Endothelial cell of umbilical vein (primary cell): ENCODE measurements around the gene FBLIM1. TPM values are rescaled to one million over a fixed set of nuclear protein-coding genes. Genes with fewer than 3 reads are reported as not detected.

Source experiments
- BruUV-seq: library from RNA; stranded (reverse); fragments of 400-500 nt; replicated peaks from 2 replicates; lab custom pipeline; 2021; lab: Mats Ljungman, UMichigan
- CTCF ChIA-PET: fragments of 300-600, 350-600 bp; sonication (Branson Sonifier 250); formaldehyde crosslinking; loops from one replicate; lab custom pipeline; 2021; ENCODE audit warnings: antibody characterized with exemption, inconsistent platforms; lab: Charles Lee
- POLR2A ChIA-PET: fragments of 300-600, 350-600 bp; sonication (Branson Sonifier 250); formaldehyde crosslinking; loops from one replicate; lab custom pipeline; 2021; ENCODE audit warnings: antibody characterized with exemption, inconsistent platforms; lab: Charles Lee
- DNase-seq: peaks from one replicate; pipeline ENCODE4 v3.0.0-alpha.2; 2011; ENCODE audit warnings: low read depth, low spot score
- FAIRE-seq: peaks from 2 replicates; lab custom pipeline; 2011; peaks lifted over from hg19 to GRCh38; lab: Jason Lieb, UNC
- H2AFZ ChIP-seq: 2 replicates; pipeline ENCODE4 v1.6.0; 2012; ENCODE audit warnings: low read depth, low read length, control low read depth, inconsistent platforms
- H3K27ac ChIP-seq: 2 replicates; pipeline ENCODE4 v1.5.1; 2011; ENCODE audit warnings: low read depth, mild to moderate bottlenecking, control low read depth, low read length, moderate library complexity; ENCODE audit not compliant: insufficient read depth
- H3K27me3 ChIP-seq, 2 experiments: 2 replicates each; pipeline versions ENCODE4 v1.6.0 to v1.6.1; 2011; ENCODE audit warnings: low read length in 2 of 2, mixed read lengths in 1 of 2; ENCODE audit not compliant: control insufficient read depth in 2 of 2, insufficient read depth in 2 of 2
- H3K36me3 ChIP-seq, 2 experiments: 2 replicates in 1 of 2; 3 replicates in 1 of 2; pipeline ENCODE4 v1.5.1; 2011; ENCODE audit warnings: low read length in 2 of 2, mild to moderate bottlenecking in 1 of 2, moderate library complexity in 1 of 2; ENCODE audit not compliant: control insufficient read depth in 2 of 2, insufficient read depth in 2 of 2; ENCODE audit errors: extremely low read depth in 1 of 2
- H3K4me1 ChIP-seq: 3 replicates; pipeline ENCODE4 v1.5.1; 2011; ENCODE audit warnings: mild to moderate bottlenecking, low read length; ENCODE audit not compliant: control insufficient read depth, insufficient read depth; ENCODE audit errors: extremely low read depth
- H3K4me2 ChIP-seq: 2 replicates; pipeline ENCODE4 v1.6.1; 2011; ENCODE audit warnings: low read length, control low read depth, mixed read lengths; ENCODE audit not compliant: insufficient read depth
- H3K4me3 ChIP-seq, 3 experiments: fragments of 200-600 bp in 1 of 3; sonication (generic), shearing (Covaris generic) in 1 of 3; replicated peaks in 1 of 3; 2 replicates each; pipeline ENCODE4 v1.5.1; 2011 to 2016; ENCODE audit warnings: control low read depth in 3 of 3, low read length in 3 of 3, mild to moderate bottlenecking in 2 of 3, inconsistent platforms in 1 of 3, low read depth in 1 of 3, moderate library complexity in 1 of 3; ENCODE audit not compliant: insufficient read depth in 1 of 3
- H3K79me2 ChIP-seq: 2 replicates; pipeline ENCODE4 v1.6.0; 2012; ENCODE audit warnings: low read length, inconsistent platforms; ENCODE audit not compliant: control insufficient read depth, insufficient read depth
- H3K9ac ChIP-seq: replicated peaks from 2 replicates; pipeline ENCODE3; 2011; ENCODE audit warnings: low read length, control low read depth; ENCODE audit not compliant: insufficient read depth; ENCODE audit errors: extremely low read depth
- H3K9me1 ChIP-seq: replicated peaks from 3 replicates; pipeline ENCODE4 v1.6.0; 2011; ENCODE audit warnings: mild to moderate bottlenecking, low read length; ENCODE audit not compliant: control insufficient read depth, insufficient read depth; ENCODE audit errors: extremely low read depth
- H3K9me3 ChIP-seq: replicated peaks from 2 replicates; pipeline ENCODE4 v1.5.1; 2012; ENCODE audit warnings: low read length, inconsistent platforms; ENCODE audit not compliant: control insufficient read depth, insufficient read depth
- H4K20me1 ChIP-seq: replicated peaks from 2 replicates; pipeline ENCODE3; 2011; ENCODE audit warnings: mild to moderate bottlenecking, low read length; ENCODE audit not compliant: control insufficient read depth, insufficient read depth; ENCODE audit errors: extremely low read depth
- CTCF ChIP-seq, 2 donors: IDR thresholded peaks; 1 replicate in 1 of 2; 2 replicates in 1 of 2; pipeline ENCODE4 v1.5.1; 2011; ENCODE audit warnings: low read length in 2 of 2, mild to moderate bottlenecking in 2 of 2, moderate library complexity in 2 of 2, control low read depth in 1 of 2, inconsistent platforms in 1 of 2, low read depth in 1 of 2; ENCODE audit not compliant: insufficient read depth in 1 of 2; ENCODE audit errors: extremely low read depth in 1 of 2
- FOS ChIP-seq: IDR thresholded peaks from 2 replicates; pipeline ENCODE4 v1.6.1; 2011; ENCODE audit warnings: mild to moderate bottlenecking, low read length, moderate library complexity, borderline replicate concordance; ENCODE audit not compliant: insufficient read depth
- GATA2 ChIP-seq: IDR thresholded peaks from 2 replicates; pipeline ENCODE4 v1.7.0; 2011; ENCODE audit warnings: low read depth, mild to moderate bottlenecking, moderate library complexity, mixed read lengths, low read length; ENCODE audit not compliant: insufficient read length, insufficient read depth
- JUN ChIP-seq: IDR thresholded peaks from 2 replicates; pipeline ENCODE4 v1.6.1; 2011; ENCODE audit warnings: borderline replicate concordance, low read depth; ENCODE audit not compliant: insufficient read length, insufficient read depth
- MAX ChIP-seq: IDR thresholded peaks from 2 replicates; pipeline ENCODE4 v1.6.1; 2011; ENCODE audit not compliant: insufficient read depth, insufficient read length
- POLR2A ChIP-seq: IDR thresholded peaks from 2 replicates; pipeline ENCODE4 v1.6.1; 2012; ENCODE audit warnings: low read depth, mild to moderate bottlenecking, control low read depth, low read length
- POLR2AphosphoS5 ChIP-seq: IDR thresholded peaks from 2 replicates; pipeline ENCODE4 v1.6.1; 2012; ENCODE audit warnings: low read depth, mild to moderate bottlenecking, control low read depth, low read length, moderate library complexity; ENCODE audit not compliant: insufficient read depth
- dilution Hi-C: fragments of 300-500 bp; cut with MboI; formaldehyde crosslinking; loops from one replicate; pipeline ENCODE4 v1.15.0; 2019; ENCODE audit warnings: low sequenced_read_pairs; ENCODE audit not compliant: extremely low pct_ligation_motif_present
- intact Hi-C: fragments of 100-400 bp; cut with micrococcal nuclease; formaldehyde crosslinking; loops from one replicate; pipeline ENCODE4 v1.10.0; 2022
- polyA plus RNA-seq, 4 experiments: library from polyadenylated mRNA; depleted of rRNA in 3 of 4; stranded (reverse) in 3 of 4; unstranded in 1 of 4; fragments of >200 nt; gene quantifications; 2 replicates each; pipeline versions ENCODE4 v1.2.1 to v1.2.3, GENCODE V29; 2011 to 2012; ENCODE audit warnings: missing spikeins in 1 of 4
- total RNA-seq: library from RNA; stranded (reverse); gene quantifications from 2 replicates; pipeline ENCODE4 v1.2.3, GENCODE V29; 2021

Gene FBLIM1
- total and polyA plus RNA-seq, 2 donors (not counting 3 experiments of a cell fraction or from before 2014, with no cell fraction given): 363 to 414 TPM

GRCh38 chr1:15835205-15835740, 76.7 kb downstream of the FBLIM1 start:
- Histone ChIP-seq H2AFZ (no peak overlapping the region), H3K4me3 (peak overlapping the region; percentile 49 to 66 (median 58)), H3K9me3 (no peaks in the 10 kb centered on the region), H4K20me1 (no peaks in the 10 kb centered on the region), H3K9me1 (no peaks in the 10 kb centered on the region), H3K27me3 (no peaks in the 10 kb centered on the region), H3K4me2 (peak overlapping the region; percentile 73), H3K27ac (peak overlapping the region; percentile 95), H3K4me1 (peaks cover 3% of the 10 kb centered on the region), H3K79me2 (peaks cover 8% of the 10 kb centered on the region), H3K9ac (peak overlapping the region; percentile 91), H3K36me3 (no peaks in the 10 kb centered on the region)
- BruUV-seq: TSS peak; percentile 65
- intact Hi-C loops: loop anchor here (1.0 to 2.0 kb wide), 5 partner anchors 12 to 102 kb away; partner anchors contain the start of gene SPEN
- dilution Hi-C loops: no loop called here
- TF ChIP-seq FOS: no peak
- no peak for TF ChIP-seq JUN
- no peak for TF ChIP-seq POLR2AphosphoS5
- no peak for TF ChIP-seq CTCF (IDR thresholded peaks at IDR 0.05; ENCODE audit: extremely low read depth in 1 of 2, insufficient read depth in 1 of 2, low read depth in 1 of 2, low read length in 2 of 2)
- peak; percentile 48 for TF ChIP-seq POLR2A
- TF ChIP-seq GATA2: no peak
- TF ChIP-seq MAX: no peak
- CTCF ChIA-PET: interaction anchor here (1.0 to 1.6 kb wide), 3 partner anchors 12 to 20 kb away, joined by 3 to 6 read pairs (median 4); partner anchors contain the start of gene SPEN
- no peak for DNase-seq
- POLR2A ChIA-PET: interaction anchor here (1.0 to 1.6 kb wide), 3 partner anchors 10 to 41 kb away, joined by 3 to 9 read pairs (median 4); partner anchors contain the start of gene SPEN
- no peak for FAIRE-seq
